ENCODE measurements around the gene ETS1. TPM values are rescaled to one million over a fixed set of nuclear protein-coding genes. Genes with fewer than 3 reads are reported as not detected.

ETS1 gene
- total and polyA plus RNA-seq, 5 donors from 2014 or later, result 489 to 1,033 (median 577) TPM

- Histone ChIP-seq H3K4me1 (ENCODE audit: control insufficient read depth, insufficient read depth, low read length, poor library complexity, severe bottlenecking) (peaks cover 100% of the 10 kb centered on the region), H3K27me3 (ENCODE audit: control insufficient read depth, insufficient read depth, low read length) (no peaks in the 10 kb centered on the region), H3K9me3 (ENCODE audit: control insufficient read depth in 2 of 2, low read length in 2 of 2) (no peaks in the 10 kb centered on the region), H3K36me3 (ENCODE audit: control insufficient read depth, insufficient read depth, low read length) (peaks cover 63% of the 10 kb centered on the region), H3K4me3 (ENCODE audit: low read depth, low read length) (peak overlapping the region; percentile 100), H3K27ac (ENCODE audit: insufficient read depth, low read length, poor library complexity, severe bottlenecking) (peak overlapping the region; percentile 97)
- Mint-ChIP-seq H3K9me3 (no peaks in the 10 kb centered on the region), H3K27me3 (no peaks in the 10 kb centered on the region), H3K4me1 (peaks cover 45 to 100% (median 86%) of the 10 kb centered on the region in 4 donors), H3K27ac (peak overlapping the region; percentile 96 to 99 (median 98)), H3K4me3 (peak overlapping the region; percentile 96 to 99 (median 98)), H3K36me3 (peaks cover 92% of the 10 kb centered on the region)
- peak in 1 of 2 donors; percentile 33 for ATAC-seq (ENCODE audit: low read depth in 2 of 2)
- DNase-seq, result peak in 1 of 3 donors; percentile 57
Observed at GRCh38 chr11:128509621-128510389, 77.6 kb downstream of the ETS1 start.

DNA sequence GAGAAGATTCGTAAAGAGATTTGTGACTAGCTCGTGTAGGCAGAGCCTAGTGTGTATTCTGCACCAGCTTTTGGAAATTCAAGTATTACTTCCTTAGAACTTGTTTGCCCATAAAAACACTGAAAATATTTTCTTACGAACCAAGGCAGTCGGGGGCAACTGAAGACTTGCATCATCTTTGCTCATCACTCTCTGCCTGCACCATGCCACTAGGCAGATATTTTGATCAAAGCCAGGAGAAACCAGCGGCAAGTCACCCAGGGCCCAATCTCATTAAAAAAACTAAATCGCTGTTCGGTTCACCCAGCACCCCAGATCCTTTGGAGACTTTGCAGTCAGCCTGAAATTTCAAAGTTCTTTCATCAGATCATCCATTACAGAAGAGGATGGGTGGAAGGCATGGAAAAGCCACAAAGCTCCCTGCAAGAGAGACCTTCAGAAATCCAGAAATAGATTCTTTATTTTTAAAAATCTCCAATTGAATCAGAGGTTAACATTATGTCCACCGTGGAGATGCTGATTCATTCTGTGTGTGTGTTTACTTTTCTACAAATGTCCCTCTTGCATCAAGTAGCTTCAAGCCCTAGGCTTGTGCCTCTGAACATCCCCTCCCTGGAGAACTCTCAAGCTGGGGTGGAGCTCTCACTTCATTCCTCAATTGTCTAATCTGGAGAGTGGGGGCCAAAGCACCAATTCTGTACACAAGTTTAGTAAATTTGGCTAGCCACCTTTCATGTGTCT is 78.4 kb downstream of the ETS1 start:
- H3K36me3 Mint-ChIP-seq, result peaks cover 92% of the 10 kb centered on the region
- peak overlapping the region; percentile 97 for H3K27ac ChIP-seq (ENCODE audit: insufficient read depth, low read length, poor library complexity, severe bottlenecking)
- H3K36me3 ChIP-seq (ENCODE audit: control insufficient read depth, insufficient read depth, low read length), result peaks cover 71% of the 10 kb centered on the region
- DNase-seq (no peak), ATAC-seq (ENCODE audit: low read depth in 2 of 2) (no peak)
- peak overlapping the region; percentile 100 for H3K4me3 ChIP-seq (ENCODE audit: low read depth, low read length)
- peak overlapping the region; percentile 96 to 99 (median 98) for H3K27ac Mint-ChIP-seq
- H3K4me3 Mint-ChIP-seq, result peak overlapping the region; percentile 96 to 99 (median 98)
- H3K9me3 Mint-ChIP-seq, result no peaks in the 10 kb centered on the region
- H3K4me1 Mint-ChIP-seq, result peaks cover 39 to 100% (median 86%) of the 10 kb centered on the region in 4 donors
- peaks cover 100% of the 10 kb centered on the region for H3K4me1 ChIP-seq (ENCODE audit: control insufficient read depth, insufficient read depth, low read length, poor library complexity, severe bottlenecking)
- no peaks in the 10 kb centered on the region for H3K27me3 ChIP-seq (ENCODE audit: control insufficient read depth, insufficient read depth, low read length)
- H3K27me3 Mint-ChIP-seq, result no peaks in the 10 kb centered on the region
- H3K9me3 ChIP-seq (ENCODE audit: control insufficient read depth in 2 of 2, low read length in 2 of 2), result no peaks in the 10 kb centered on the region

GRCh38 chr11:128507936-128508335 is 79.4 kb downstream of the ETS1 start:
- Histone ChIP-seq H3K9me3 (ENCODE audit: control insufficient read depth in 2 of 2, low read length in 2 of 2) (no peaks in the 10 kb centered on the region), H3K4me3 (ENCODE audit: low read depth, low read length) (peak overlapping the region; percentile 100), H3K27ac (ENCODE audit: insufficient read depth, low read length, poor library complexity, severe bottlenecking) (peak overlapping the region; percentile 97), H3K27me3 (ENCODE audit: control insufficient read depth, insufficient read depth, low read length) (no peaks in the 10 kb centered on the region), H3K4me1 (ENCODE audit: control insufficient read depth, insufficient read depth, low read length, poor library complexity, severe bottlenecking) (peaks cover 100% of the 10 kb centered on the region), H3K36me3 (ENCODE audit: control insufficient read depth, insufficient read depth, low read length) (peaks cover 73% of the 10 kb centered on the region)
- Mint-ChIP-seq H3K36me3 (peaks cover 90% of the 10 kb centered on the region), H3K27ac (peak overlapping the region; percentile 96 to 99 (median 98)), H3K27me3 (no peaks in the 10 kb centered on the region), H3K4me1 (peaks cover 39 to 100% (median 86%) of the 10 kb centered on the region in 4 donors), H3K4me3 (peak overlapping the region; percentile 96 to 99 (median 98)), H3K9me3 (no peaks in the 10 kb centered on the region)
- no peak for ATAC-seq (ENCODE audit: low read depth in 2 of 2)
- DNase-seq, result no peak

GRCh38 chr11:128506999-128507611 is 80.3 kb downstream of the ETS1 start:
- DNase-seq (peak in 1 of 3 donors; percentile 27), ATAC-seq (ENCODE audit: low read depth in 2 of 2) (peak; percentile 32)
- Mint-ChIP-seq H3K9me3 (no peaks in the 10 kb centered on the region), H3K27ac (peak overlapping the region; percentile 96 to 99 (median 98)), H3K4me1 (peaks cover 32 to 100% (median 84%) of the 10 kb centered on the region in 4 donors), H3K27me3 (no peaks in the 10 kb centered on the region), H3K4me3 (peak overlapping the region; percentile 96 to 99 (median 98)), H3K36me3 (peaks cover 83% of the 10 kb centered on the region)
- Histone ChIP-seq H3K9me3 (ENCODE audit: control insufficient read depth in 2 of 2, low read length in 2 of 2) (no peaks in the 10 kb centered on the region), H3K4me3 (ENCODE audit: low read depth, low read length) (peak overlapping the region; percentile 100), H3K36me3 (ENCODE audit: control insufficient read depth, insufficient read depth, low read length) (peaks cover 75% of the 10 kb centered on the region), H3K27me3 (ENCODE audit: control insufficient read depth, insufficient read depth, low read length) (no peaks in the 10 kb centered on the region), H3K4me1 (ENCODE audit: control insufficient read depth, insufficient read depth, low read length, poor library complexity, severe bottlenecking) (peaks cover 100% of the 10 kb centered on the region), H3K27ac (ENCODE audit: insufficient read depth, low read length, poor library complexity, severe bottlenecking) (peak overlapping the region; percentile 97)

DNA sequence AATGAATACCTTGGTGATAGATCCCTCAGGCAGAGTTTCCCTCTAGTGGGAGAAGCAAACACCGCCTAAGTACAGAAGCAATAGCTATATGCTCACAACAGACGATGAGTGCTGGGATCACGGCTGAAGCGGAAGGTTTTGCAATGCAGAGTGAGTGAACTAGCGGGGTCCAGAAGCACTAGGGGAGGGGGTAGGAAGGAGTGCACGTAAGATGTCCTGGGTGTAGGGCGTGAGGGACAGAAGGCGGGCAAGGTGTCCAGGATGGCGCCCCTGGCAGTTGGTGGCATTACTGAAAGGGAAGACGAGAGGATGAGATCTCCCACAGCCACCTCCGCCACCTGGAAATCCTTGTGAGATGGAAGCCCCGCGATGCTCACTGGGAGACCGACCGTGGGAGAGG is 81.0 kb downstream of the ETS1 start:
- no peak for DNase-seq
- peak overlapping the region; percentile 96 to 99 (median 98) for H3K27ac Mint-ChIP-seq

GRCh38 chr11:128505449-128506065 is 81.8 kb downstream of the ETS1 start:
- Histone ChIP-seq H3K9me3 (ENCODE audit: control insufficient read depth in 2 of 2, low read length in 2 of 2) (no peaks in the 10 kb centered on the region), H3K4me1 (ENCODE audit: control insufficient read depth, insufficient read depth, low read length, poor library complexity, severe bottlenecking) (peaks cover 100% of the 10 kb centered on the region), H3K4me3 (ENCODE audit: low read depth, low read length) (peak overlapping the region; percentile 100), H3K27ac (ENCODE audit: insufficient read depth, low read length, poor library complexity, severe bottlenecking) (peak overlapping the region; percentile 97), H3K27me3 (ENCODE audit: control insufficient read depth, insufficient read depth, low read length) (no peaks in the 10 kb centered on the region), H3K36me3 (ENCODE audit: control insufficient read depth, insufficient read depth, low read length) (peaks cover 74% of the 10 kb centered on the region)
- ATAC-seq (ENCODE audit: low read depth in 2 of 2) (no peak), DNase-seq (peak in 1 of 3 donors; percentile 30)
- Mint-ChIP-seq H3K36me3 (peaks cover 83% of the 10 kb centered on the region), H3K27ac (peak overlapping the region; percentile 96 to 99 (median 98)), H3K27me3 (no peaks in the 10 kb centered on the region), H3K4me3 (peak overlapping the region; percentile 96 to 99 (median 98)), H3K4me1 (peaks cover 32 to 100% (median 86%) of the 10 kb centered on the region in 4 donors), H3K9me3 (no peaks in the 10 kb centered on the region)

More for the DNA sequence above, 81.0 kb downstream of the ETS1 start:
- Mint-ChIP-seq H3K9me3 (no peaks in the 10 kb centered on the region), H3K4me3 (peak overlapping the region; percentile 96 to 99 (median 98)), H3K4me1 (peaks cover 29 to 100% (median 85%) of the 10 kb centered on the region in 4 donors), H3K27me3 (no peaks in the 10 kb centered on the region), H3K36me3 (peaks cover 83% of the 10 kb centered on the region)
- Histone ChIP-seq H3K36me3 (ENCODE audit: control insufficient read depth, insufficient read depth, low read length) (peaks cover 77% of the 10 kb centered on the region), H3K9me3 (ENCODE audit: control insufficient read depth in 2 of 2, low read length in 2 of 2) (no peaks in the 10 kb centered on the region), H3K27ac (ENCODE audit: insufficient read depth, low read length, poor library complexity, severe bottlenecking) (peak overlapping the region; percentile 97), H3K4me1 (ENCODE audit: control insufficient read depth, insufficient read depth, low read length, poor library complexity, severe bottlenecking) (peaks cover 100% of the 10 kb centered on the region), H3K4me3 (ENCODE audit: low read depth, low read length) (peak overlapping the region; percentile 100), H3K27me3 (ENCODE audit: control insufficient read depth, insufficient read depth, low read length) (no peaks in the 10 kb centered on the region)
- ATAC-seq (ENCODE audit: low read depth in 2 of 2), result peak in 1 of 2 donors; percentile 6

GRCh38 chr11:128504486-128504885 is 82.9 kb downstream of the ETS1 start:
- H3K9me3 Mint-ChIP-seq, result no peaks in the 10 kb centered on the region
- ATAC-seq (ENCODE audit: low read depth in 2 of 2) (no peak), DNase-seq (no peak)
- peak overlapping the region; percentile 96 to 99 (median 98) for H3K4me3 Mint-ChIP-seq
- peaks cover 82% of the 10 kb centered on the region for H3K36me3 Mint-ChIP-seq
- Histone ChIP-seq H3K9me3 (ENCODE audit: control insufficient read depth in 2 of 2, low read length in 2 of 2) (no peaks in the 10 kb centered on the region), H3K27me3 (ENCODE audit: control insufficient read depth, insufficient read depth, low read length) (no peaks in the 10 kb centered on the region), H3K4me1 (ENCODE audit: control insufficient read depth, insufficient read depth, low read length, poor library complexity, severe bottlenecking) (peaks cover 100% of the 10 kb centered on the region), H3K4me3 (ENCODE audit: low read depth, low read length) (peak overlapping the region; percentile 100), H3K27ac (ENCODE audit: insufficient read depth, low read length, poor library complexity, severe bottlenecking) (peak overlapping the region; percentile 97), H3K36me3 (ENCODE audit: control insufficient read depth, insufficient read depth, low read length) (peaks cover 74% of the 10 kb centered on the region)
- peak overlapping the region; percentile 96 to 99 (median 98) for H3K27ac Mint-ChIP-seq
- peaks cover 24 to 98% (median 83%) of the 10 kb centered on the region in 4 donors for H3K4me1 Mint-ChIP-seq
- no peaks in the 10 kb centered on the region for H3K27me3 Mint-ChIP-seq

All from CD4-positive, CD25-positive, alpha-beta regulatory T cell (primary cell).